ENCODE measurements around the gene UGT1A8. TPM values are rescaled to one million over a fixed set of nuclear protein-coding genes. Genes with fewer than 3 reads are reported as not detected.

The UGT1A8 gene
- total and polyA plus RNA-seq, 2 donors (not counting 3 experiments of a cell fraction or from before 2014, with no cell fraction given) = not detected

DNA sequence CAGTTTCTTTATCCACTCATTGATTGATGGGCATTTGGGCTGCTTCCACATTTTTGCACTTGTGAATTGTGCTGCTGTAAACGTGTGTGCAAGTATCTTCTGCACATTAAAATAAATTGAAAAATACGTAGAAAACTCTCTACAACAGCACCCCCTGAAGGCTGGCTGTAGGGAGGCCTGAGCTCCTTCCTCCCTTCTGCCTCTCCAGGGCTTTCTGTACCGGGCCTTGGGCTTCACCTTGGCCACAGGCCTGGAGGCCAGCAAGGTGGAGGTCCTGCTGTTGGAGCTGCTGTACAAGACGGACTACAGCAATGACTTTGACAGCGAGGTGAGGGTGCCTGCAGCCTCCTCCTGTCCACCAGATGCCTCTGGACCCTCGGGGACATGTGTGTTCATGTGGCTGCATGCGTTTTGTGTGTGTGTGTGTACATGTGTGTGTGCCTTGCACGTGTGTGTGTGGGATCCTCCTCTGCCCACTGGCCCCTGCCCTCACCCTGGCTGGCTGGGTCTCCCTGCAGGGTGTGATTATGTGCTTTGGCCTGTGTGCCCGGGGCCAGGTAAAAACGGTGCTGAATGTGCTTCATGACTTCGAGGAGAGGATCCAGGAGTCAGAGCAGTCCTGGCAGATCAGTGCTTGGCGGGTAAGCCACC, 189.9 kb downstream of the UGT1A8 start:
- Histone ChIP-seq H3K9ac (replicated peaks; ENCODE audit: extremely low read depth, insufficient read depth, low read length) (no peak overlapping the region), H4K20me1 (replicated peaks; ENCODE audit: control insufficient read depth, extremely low read depth, insufficient read depth, low read length) (no peaks in the 10 kb centered on the region), H3K27me3 (ENCODE audit: control insufficient read depth in 2 of 2, insufficient read depth in 2 of 2, low read length in 2 of 2) (peaks cover 0 to 1% of the 10 kb centered on the region in 2 experiments), H3K79me2 (ENCODE audit: control insufficient read depth, insufficient read depth, low read length) (no peaks in the 10 kb centered on the region), H3K9me3 (replicated peaks; ENCODE audit: control insufficient read depth, insufficient read depth, low read length) (no peaks in the 10 kb centered on the region), H3K9me1 (replicated peaks; ENCODE audit: control insufficient read depth, extremely low read depth, insufficient read depth, low read length) (no peaks in the 10 kb centered on the region), H3K27ac (ENCODE audit: insufficient read depth, low read depth, low read length) (no peak overlapping the region), H2AFZ (ENCODE audit: low read depth, low read length) (no peak overlapping the region), H3K4me3 (replicated peaks in 1 of 3; ENCODE audit: insufficient read depth in 1 of 3, low read depth in 1 of 3, low read length in 3 of 3) (no peak overlapping the region), H3K36me3 (ENCODE audit: control insufficient read depth in 2 of 2, extremely low read depth in 1 of 2, insufficient read depth in 2 of 2, low read length in 2 of 2) (no peaks in the 10 kb centered on the region), H3K4me2 (ENCODE audit: insufficient read depth, low read length) (no peak overlapping the region), H3K4me1 (ENCODE audit: control insufficient read depth, extremely low read depth, insufficient read depth, low read length) (no peaks in the 10 kb centered on the region)
- ChIA-PET CTCF (interaction anchor here (1.0 to 1.8 kb wide), 2 partner anchors 359 to 364 kb away, joined by 3 to 7 read pairs; no protein-coding TSS in a partner anchor), POLR2A (no interaction called here)
- DNase-seq (ENCODE audit: low read depth, low spot score) (no peak), FAIRE-seq (no peak)
- TF ChIP-seq POLR2AphosphoS5 (IDR thresholded peaks at IDR 0.05; ENCODE audit: insufficient read depth, low read depth, low read length) (no peak), EZH2 (IDR thresholded peaks at IDR 0.05; ENCODE audit: borderline replicate concordance, low read depth, low read length, severe bottlenecking) (no peak), MYC (IDR thresholded peaks at IDR 0.05; ENCODE audit: low read depth, low read length) (no peak), FOS (IDR thresholded peaks at IDR 0.05; ENCODE audit: borderline replicate concordance, insufficient read depth, low read length) (no peak), GATA2 (IDR thresholded peaks at IDR 0.05; ENCODE audit: insufficient read depth, insufficient read length, low read depth, low read length) (no peak), POLR2A (IDR thresholded peaks at IDR 0.05; ENCODE audit: low read depth, low read length) (no peak), JUN (IDR thresholded peaks at IDR 0.05; ENCODE audit: borderline replicate concordance, insufficient read depth, insufficient read length, low read depth) (no peak)
- TF ChIP-seq, protein P1, sequence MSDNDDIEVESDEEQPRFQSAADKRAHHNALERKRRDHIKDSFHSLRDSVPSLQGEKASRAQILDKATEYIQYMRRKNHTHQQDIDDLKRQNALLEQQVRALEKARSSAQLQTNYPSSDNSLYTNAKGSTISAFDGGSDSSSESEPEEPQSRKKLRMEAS (IDR thresholded peaks at IDR 0.05; ENCODE audit: insufficient read depth, insufficient read length) = no peak
- TF ChIP-seq, protein P2, sequence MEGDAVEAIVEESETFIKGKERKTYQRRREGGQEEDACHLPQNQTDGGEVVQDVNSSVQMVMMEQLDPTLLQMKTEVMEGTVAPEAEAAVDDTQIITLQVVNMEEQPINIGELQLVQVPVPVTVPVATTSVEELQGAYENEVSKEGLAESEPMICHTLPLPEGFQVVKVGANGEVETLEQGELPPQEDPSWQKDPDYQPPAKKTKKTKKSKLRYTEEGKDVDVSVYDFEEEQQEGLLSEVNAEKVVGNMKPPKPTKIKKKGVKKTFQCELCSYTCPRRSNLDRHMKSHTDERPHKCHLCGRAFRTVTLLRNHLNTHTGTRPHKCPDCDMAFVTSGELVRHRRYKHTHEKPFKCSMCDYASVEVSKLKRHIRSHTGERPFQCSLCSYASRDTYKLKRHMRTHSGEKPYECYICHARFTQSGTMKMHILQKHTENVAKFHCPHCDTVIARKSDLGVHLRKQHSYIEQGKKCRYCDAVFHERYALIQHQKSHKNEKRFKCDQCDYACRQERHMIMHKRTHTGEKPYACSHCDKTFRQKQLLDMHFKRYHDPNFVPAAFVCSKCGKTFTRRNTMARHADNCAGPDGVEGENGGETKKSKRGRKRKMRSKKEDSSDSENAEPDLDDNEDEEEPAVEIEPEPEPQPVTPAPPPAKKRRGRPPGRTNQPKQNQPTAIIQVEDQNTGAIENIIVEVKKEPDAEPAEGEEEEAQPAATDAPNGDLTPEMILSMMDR (IDR thresholded peaks at IDR 0.05; ENCODE audit: extremely low read depth in 1 of 2, insufficient read depth in 1 of 2, low read depth in 1 of 2, low read length in 2 of 2) = no peak
- intact Hi-C loops (cut with micrococcal nuclease) = no loop called here
- BruUV-seq (replicated peaks) = no TSS peak
- dilution Hi-C loops (cut with MboI; ENCODE audit: extremely low pct_ligation_motif_present, low sequenced_read_pairs) = no loop called here

Measured in endothelial cell of umbilical vein (primary cell).